Coronary artery (tissue), 2 donors: ENCODE results near the gene CNNM3.

ENCODE experiments used
- DNase-seq: peaks from one replicate; pipeline ENCODE4 v3.0.0-alpha.2; 2017; ENCODE audit warnings: low spot score
- H3K27ac ChIP-seq, 2 donors: fragments of 200-600 bp; sonication (generic); one replicate each; pipeline ENCODE4 v1.5.1; 2016 to 2019
- H3K4me3 ChIP-seq: fragments of 200-600 bp; sonication (generic); 2 replicates; pipeline ENCODE4 v1.5.1; 2016; ENCODE audit warnings: mild to moderate bottlenecking, moderate library complexity
- TF ChIP-seq, protein P1 (sequence below): fragments of 200-600 bp; sonication (generic); IDR thresholded peaks from one replicate; pipeline ENCODE4 v1.5.1; 2019; ENCODE audit warnings: antibody characterized with exemption

Gene CNNM3

DNA sequence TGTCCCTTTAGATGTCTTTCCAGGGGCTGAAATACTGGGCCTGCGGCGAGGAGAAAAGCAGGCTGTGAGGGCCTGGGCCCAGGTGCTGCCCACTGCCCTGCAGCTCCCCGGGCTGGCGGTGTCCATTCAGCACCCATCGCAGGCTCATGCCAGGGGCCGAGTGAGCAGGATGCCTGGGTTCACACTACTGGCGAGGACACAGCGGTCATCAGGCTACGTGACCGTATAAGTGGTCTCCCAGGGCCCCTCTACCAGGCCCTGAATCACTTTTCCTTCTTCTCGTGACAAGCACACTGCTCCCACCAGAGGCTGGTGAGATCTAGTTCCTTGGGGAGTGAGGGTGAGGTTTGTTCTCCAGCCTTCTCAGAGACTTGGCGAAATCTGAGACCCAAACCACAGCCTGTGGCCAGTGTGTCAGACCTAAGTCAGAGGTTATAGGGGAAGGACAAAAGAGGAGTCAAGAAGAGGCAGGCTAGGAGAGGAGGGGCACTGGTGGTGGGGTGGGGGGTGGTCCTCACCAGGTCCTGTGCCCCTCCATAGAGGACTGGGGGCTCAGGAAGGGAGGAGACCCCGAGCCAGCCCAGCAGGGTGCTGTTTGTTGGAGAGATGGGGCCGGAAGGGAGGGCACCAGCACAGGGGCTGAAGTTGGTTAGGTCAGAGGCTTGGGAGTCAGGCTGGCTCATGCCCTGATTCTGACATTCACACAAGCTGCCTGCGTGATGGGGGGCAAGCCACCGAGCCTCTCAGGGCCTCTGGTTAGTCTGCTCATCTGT is 60.4 kb downstream of the CNNM3 start:
- no peak overlapping the region for H3K27ac ChIP-seq
- H3K4me3 ChIP-seq: no peak overlapping the region
- DNase-seq: no peak
- TF ChIP-seq, protein P1, sequence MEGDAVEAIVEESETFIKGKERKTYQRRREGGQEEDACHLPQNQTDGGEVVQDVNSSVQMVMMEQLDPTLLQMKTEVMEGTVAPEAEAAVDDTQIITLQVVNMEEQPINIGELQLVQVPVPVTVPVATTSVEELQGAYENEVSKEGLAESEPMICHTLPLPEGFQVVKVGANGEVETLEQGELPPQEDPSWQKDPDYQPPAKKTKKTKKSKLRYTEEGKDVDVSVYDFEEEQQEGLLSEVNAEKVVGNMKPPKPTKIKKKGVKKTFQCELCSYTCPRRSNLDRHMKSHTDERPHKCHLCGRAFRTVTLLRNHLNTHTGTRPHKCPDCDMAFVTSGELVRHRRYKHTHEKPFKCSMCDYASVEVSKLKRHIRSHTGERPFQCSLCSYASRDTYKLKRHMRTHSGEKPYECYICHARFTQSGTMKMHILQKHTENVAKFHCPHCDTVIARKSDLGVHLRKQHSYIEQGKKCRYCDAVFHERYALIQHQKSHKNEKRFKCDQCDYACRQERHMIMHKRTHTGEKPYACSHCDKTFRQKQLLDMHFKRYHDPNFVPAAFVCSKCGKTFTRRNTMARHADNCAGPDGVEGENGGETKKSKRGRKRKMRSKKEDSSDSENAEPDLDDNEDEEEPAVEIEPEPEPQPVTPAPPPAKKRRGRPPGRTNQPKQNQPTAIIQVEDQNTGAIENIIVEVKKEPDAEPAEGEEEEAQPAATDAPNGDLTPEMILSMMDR: no peak

DNA sequence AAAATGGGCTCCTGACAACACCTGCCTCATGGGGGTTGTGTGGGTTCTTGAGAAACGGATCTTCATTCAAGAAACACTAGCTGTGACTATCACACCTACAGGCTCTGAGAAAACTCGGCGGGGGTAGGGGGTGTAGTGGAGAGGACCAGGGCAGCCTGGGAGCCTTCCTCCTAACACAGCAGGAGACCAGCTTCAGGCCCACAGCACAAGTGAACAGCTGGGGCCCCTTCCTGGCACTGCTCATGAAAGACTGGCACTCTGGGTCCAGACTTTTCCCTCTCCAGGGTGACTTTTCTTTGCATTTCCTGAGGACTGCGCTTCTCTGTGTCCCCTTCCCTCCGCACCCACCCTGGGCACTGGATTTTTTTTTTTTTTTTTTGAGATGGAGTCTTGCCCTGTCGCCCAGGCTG is 61.0 kb downstream of the CNNM3 start:
- Histone ChIP-seq H3K4me3 (no peak overlapping the region), H3K27ac (no peak overlapping the region)
- TF ChIP-seq, protein P1: no peak
- no peak for DNase-seq

DNA sequence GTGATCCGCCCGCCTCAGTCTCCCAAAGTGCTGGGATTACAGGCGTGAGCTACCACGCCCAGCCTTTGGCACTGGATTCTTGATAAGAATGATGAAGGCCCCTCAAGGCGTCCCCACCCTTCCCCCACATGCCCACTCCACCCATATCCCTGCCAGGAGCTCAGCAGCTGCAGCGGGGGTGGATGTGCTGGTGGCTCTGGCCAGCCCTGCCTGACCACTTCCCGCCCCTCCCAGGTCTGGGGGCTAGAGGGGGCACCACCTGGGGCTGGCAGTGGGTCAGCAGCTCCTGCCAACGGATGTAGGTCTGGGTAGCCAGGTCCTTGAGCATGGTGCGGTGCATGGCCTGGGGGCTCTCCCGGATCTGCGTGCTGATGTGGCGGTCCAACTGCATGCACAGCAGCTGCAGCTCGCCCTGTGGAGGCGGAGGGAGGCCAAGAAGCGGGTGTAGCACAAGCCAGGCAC is 61.6 kb downstream of the CNNM3 start:
- no peak overlapping the region for H3K27ac ChIP-seq

DNA sequence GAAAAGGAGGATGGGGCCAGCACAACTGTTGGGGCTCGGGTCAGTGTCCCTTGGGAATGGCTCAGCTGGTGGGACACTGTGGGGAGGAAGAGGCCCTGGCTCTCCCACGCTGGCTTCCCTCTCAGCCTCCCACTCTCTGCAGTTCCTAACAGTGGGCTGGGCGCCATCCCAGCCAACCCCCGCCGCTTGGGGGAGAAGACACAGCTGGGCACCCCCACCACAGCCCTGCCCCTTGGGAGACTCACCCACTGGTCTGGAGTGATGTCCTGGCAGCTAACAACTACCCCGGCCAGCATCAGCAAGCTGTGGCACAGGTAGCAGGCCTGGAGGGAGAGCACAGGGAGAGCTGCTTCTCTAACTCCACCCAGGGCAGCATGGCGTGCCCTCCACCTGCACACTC is 62.1 kb downstream of the CNNM3 start:
- TF ChIP-seq, protein P1: no peak
- Histone ChIP-seq H3K27ac (no peak overlapping the region), H3K4me3 (no peak overlapping the region)
- DNase-seq: no peak

More for the DNA sequence above, 61.6 kb downstream of the CNNM3 start:
- no peak overlapping the region for H3K4me3 ChIP-seq
- DNase-seq: no peak
- TF ChIP-seq, protein P1: no peak

DNA sequence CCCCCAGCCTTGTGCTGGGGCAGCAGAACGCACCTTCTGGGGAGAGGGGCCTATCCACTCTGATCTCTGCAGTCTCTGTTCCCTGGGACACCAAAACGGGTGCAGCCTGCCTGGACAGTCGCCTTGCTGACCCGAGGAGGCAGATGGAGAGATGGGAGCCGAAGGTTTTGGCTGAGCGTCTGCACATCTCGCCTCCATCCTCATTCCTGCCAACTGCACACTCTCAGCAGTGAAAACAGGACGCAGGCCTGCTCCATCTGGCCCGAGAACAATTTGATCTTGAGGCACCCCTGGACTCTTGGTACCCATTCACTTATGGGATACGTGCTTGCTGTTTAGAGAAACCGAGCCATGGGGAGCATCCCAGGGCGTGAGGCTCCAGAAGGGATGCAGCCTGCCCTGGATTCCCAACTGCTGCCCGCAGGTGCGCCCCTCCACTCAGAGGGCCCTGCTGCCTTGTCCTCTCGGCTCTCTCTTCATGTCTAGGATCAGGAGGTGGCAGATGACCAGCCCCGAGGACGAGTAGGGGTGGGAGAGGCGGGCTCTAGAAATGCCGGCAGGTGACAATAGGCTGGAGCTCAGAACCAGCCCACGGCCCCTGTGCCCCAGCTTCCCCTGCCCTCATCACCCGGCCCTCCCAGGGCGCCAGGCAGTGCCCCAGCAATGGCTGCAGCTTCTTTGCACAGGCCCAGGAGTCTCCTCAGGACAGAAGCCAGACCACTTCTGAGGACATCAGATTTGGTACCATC is 62.9 kb downstream of the CNNM3 start:
- no peak overlapping the region for H3K4me3 ChIP-seq
- no peak overlapping the region for H3K27ac ChIP-seq
- DNase-seq: no peak
- TF ChIP-seq, protein P1: no peak

DNA sequence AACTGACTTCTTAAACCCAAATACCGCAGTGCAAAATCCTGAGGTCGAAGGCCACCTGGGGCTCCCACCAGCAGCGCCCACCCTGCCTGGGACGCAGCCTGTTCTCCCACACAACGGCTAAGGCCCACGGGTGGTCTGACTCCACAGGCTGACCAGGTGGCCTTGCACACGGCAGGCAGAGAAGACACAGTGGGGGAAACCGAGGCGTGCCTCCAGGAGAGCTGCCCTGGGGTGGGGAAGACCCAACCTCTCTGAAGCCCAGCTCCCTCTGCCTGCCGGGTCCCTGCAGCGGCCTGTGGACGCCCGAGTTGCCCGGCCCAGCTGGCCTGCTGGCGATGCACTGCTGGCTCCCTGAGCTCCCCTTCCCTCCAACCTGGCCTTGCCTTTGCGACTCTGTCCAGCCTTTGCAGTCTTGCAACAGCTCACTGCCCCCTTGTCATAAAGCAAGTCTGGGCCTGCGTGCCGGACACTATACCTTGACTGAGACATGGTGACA is 63.5 kb downstream of the CNNM3 start:
- Histone ChIP-seq H3K27ac (no peak overlapping the region), H3K4me3 (no peak overlapping the region)
- DNase-seq: no peak
- TF ChIP-seq, protein P1: no peak
